WERI-Rb-1 (cell line): ENCODE measurements around the gene FLNB.

Experiments
- DNase-seq: peaks from one replicate; pipeline ENCODE4 v3.0.0-alpha.2; 2020
- H3K27ac ChIP-seq: fragments of 250-450 bp; sonication (Bioruptor Pico); 2 replicates; pipeline ENCODE4 v1.5.1; 2020; ENCODE audit warnings: mild to moderate bottlenecking, moderate library complexity
- H3K27me3 ChIP-seq: fragments of 250-450 bp; sonication (Bioruptor Pico); 2 replicates; pipeline ENCODE4 v1.5.1; 2021; ENCODE audit warnings: mild to moderate bottlenecking, low read depth, moderate library complexity; ENCODE audit not compliant: insufficient read depth, severe bottlenecking
- H3K36me3 ChIP-seq: fragments of 250-450 bp; sonication (Bioruptor Pico); 2 replicates; pipeline ENCODE4 v1.5.1; 2020; ENCODE audit warnings: mild to moderate bottlenecking, moderate library complexity
- H3K4me3 ChIP-seq: 2 replicates; pipeline ENCODE4 v1.5.1; 2011; ENCODE audit warnings: low read depth, mild to moderate bottlenecking, control low read depth, low read length
- H3K9me3 ChIP-seq: fragments of 250-450 bp; sonication (Bioruptor Pico); 2 replicates; pipeline ENCODE4 v1.5.1; 2021; ENCODE audit warnings: mild to moderate bottlenecking, moderate library complexity; ENCODE audit not compliant: severe bottlenecking
- CTCF ChIP-seq: IDR thresholded peaks from 2 replicates; pipeline ENCODE4 v1.5.1; 2011; ENCODE audit warnings: low read depth, mild to moderate bottlenecking, control low read depth, inconsistent platforms, low read length

Gene FLNB

GRCh38 chr3:58013973-58014649 lies 5.9 kb downstream of the FLNB start:
- Histone ChIP-seq H3K36me3 (no peaks in the 10 kb centered on the region), H3K9me3 (no peaks in the 10 kb centered on the region), H3K27ac (no peak overlapping the region), H3K27me3 (no peaks in the 10 kb centered on the region), H3K4me3 (no peak overlapping the region)
- TF ChIP-seq CTCF: no peak
- no peak for DNase-seq

DNA sequence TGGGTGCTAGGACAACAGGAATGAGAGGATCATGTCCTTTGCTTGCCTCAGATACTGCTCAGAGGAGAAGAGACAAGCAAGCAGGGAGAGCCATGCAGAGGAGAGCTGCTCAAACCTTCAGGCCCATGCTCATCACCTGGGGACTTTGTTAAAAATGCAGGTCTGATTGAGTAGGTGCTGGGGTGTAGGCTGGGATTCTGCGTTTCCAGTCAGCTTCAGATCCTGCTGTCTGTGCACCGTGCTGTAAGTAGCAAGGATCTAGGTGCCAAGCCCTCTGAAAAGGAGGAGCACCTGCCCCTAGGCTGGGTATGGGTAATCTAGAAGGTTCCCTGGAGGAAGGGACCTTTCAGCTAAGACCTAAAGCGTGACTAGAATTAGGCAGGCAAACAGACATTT lies 7.3 kb downstream of the FLNB start:
- no peak for TF ChIP-seq CTCF
- Histone ChIP-seq H3K27me3 (no peaks in the 10 kb centered on the region), H3K9me3 (no peaks in the 10 kb centered on the region), H3K36me3 (no peaks in the 10 kb centered on the region), H3K27ac (no peak overlapping the region), H3K4me3 (no peak overlapping the region)
- DNase-seq: no peak

DNA sequence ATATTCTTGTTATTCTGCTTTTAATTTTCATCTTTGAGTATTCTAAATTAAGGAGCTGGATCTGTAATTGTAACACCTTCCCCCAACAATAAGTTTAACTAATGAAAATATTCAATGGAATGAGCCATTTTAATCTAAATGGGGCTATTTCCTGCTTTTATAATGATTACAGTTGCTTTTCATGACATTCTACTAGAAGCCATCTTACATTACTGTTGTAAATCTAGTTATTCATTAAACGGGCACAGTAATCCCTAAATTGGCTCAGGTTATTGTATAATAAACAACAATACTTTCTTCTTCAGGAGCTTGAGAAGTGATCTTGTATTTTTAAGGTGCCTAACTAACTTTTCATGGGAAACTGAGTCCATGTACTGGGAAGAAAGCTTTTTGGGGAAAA lies 8.5 kb downstream of the FLNB start:
- DNase-seq: no peak
- Histone ChIP-seq H3K4me3 (no peak overlapping the region), H3K9me3 (no peaks in the 10 kb centered on the region), H3K27ac (no peak overlapping the region), H3K27me3 (no peaks in the 10 kb centered on the region), H3K36me3 (no peaks in the 10 kb centered on the region)
- no peak for TF ChIP-seq CTCF

- H3K27me3 ChIP-seq: no peaks in the 10 kb centered on the region
- no peak for DNase-seq
- no peak for TF ChIP-seq CTCF
- H3K27ac ChIP-seq: no peak overlapping the region
- no peaks in the 10 kb centered on the region for H3K36me3 ChIP-seq
- no peaks in the 10 kb centered on the region for H3K9me3 ChIP-seq
- H3K4me3 ChIP-seq: no peak overlapping the region
These were observed 10.9 kb downstream of the FLNB start for GRCh38 chr3:58018892-58019742.

DNA sequence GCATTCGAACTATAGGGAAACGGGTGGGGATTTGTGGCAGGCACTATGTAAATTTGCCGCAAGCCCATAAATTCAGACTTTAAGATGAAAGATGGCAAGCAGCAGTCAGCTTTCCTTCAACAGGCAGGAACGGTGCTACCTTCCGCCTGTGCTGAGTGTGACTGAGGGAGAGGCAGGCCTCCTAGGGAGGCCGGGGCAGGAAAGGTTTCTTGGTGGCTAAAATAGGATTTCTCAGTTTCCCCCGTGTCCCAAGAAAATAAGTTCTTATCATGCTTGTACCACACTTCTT lies 12.5 kb downstream of the FLNB start:
- no peak for TF ChIP-seq CTCF
- Histone ChIP-seq H3K27ac (no peak overlapping the region), H3K27me3 (no peaks in the 10 kb centered on the region), H3K9me3 (no peaks in the 10 kb centered on the region), H3K36me3 (no peaks in the 10 kb centered on the region), H3K4me3 (no peak overlapping the region)
- DNase-seq: no peak
